Measurements from ENCODE around the gene FTSJ3.

FTSJ3 gene

DNA sequence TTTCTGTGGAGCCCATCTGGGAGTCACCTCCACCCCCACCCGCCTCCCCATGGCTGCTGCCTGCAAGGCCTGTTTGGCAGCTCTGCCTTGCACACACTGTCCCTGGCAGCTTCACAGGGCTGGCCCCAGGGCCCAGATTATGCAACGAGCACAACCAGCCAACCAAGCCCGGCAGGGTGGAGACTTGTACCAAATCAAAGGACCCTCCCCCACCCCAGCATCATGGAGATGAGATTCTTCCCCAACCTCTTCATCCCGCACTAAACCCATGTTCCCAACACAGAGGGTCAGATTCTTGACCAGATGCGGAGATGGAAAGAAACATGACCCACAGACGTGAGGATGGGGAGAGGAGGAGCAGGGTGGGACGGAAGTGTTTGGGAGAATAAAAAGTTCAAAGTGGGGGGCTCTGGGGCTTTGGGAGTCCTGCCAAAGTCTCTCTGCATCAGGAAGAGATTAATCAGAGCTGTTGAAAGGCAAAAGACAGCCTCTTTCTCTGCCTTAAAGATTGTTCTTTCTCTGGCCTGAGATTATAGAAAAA, 11.2 kb upstream of the FTSJ3 start:
- H3K4me3 Mint-ChIP-seq: peak overlapping the region; percentile 60
- H3K9me3 Mint-ChIP-seq: no peaks in the 10 kb centered on the region
- peaks cover 39% of the 10 kb centered on the region for H3K36me3 Mint-ChIP-seq
- no peak for DNase-seq
- peak overlapping the region; percentile 85 for H3K27ac Mint-ChIP-seq
- CTCF ChIA-PET: interaction anchor here (1.0 to 1.4 kb wide), 3 partner anchors 9 to 227 kb away, joined by 3 read pairs; no protein-coding TSS in a partner anchor
- no peaks in the 10 kb centered on the region for H3K27me3 Mint-ChIP-seq
- H3K4me1 Mint-ChIP-seq: peaks cover 55% of the 10 kb centered on the region

DNA sequence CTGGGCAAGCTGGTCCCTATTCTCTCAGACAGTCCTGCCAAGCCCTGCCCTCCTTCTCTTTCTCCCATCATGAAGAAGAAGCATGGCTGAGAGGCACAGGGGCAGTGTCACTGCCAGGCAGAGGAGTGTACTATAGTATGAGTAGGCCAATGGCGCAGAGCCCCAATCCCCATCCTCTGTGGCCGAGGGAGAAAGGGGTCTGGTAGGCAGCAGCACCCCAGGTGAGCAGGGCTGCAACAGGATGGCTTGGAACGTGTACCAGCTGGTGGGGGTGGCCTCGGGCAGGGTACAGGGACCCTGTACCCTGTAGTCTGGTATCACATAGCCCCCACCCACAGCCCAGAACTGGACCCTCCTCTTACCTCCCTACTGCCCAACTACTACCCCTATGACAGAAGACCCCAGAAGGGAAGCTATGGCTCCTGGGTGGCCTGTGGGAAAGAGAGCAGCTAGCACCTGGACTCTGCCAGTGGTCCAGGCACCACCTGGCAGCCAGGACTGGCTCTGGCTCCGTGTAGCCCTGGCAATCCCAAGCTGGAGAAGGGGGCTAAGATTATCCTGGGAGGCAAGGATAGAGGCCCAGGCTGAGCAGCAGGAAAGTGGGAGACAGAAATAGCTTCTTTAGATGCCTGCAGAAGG, 10.6 kb upstream of the FTSJ3 start:
- peak overlapping the region; percentile 64 for H3K27ac Mint-ChIP-seq
- H3K27me3 Mint-ChIP-seq: no peaks in the 10 kb centered on the region
- H3K9me3 Mint-ChIP-seq: no peaks in the 10 kb centered on the region
- H3K36me3 Mint-ChIP-seq: peaks cover 44% of the 10 kb centered on the region
- H3K4me3 Mint-ChIP-seq: no peak overlapping the region
- CTCF ChIA-PET: interaction anchor here (1.0 to 1.4 kb wide), 3 partner anchors 8 to 226 kb away, joined by 3 read pairs; no protein-coding TSS in a partner anchor
- DNase-seq: no peak
- peaks cover 48% of the 10 kb centered on the region for H3K4me1 Mint-ChIP-seq

DNA sequence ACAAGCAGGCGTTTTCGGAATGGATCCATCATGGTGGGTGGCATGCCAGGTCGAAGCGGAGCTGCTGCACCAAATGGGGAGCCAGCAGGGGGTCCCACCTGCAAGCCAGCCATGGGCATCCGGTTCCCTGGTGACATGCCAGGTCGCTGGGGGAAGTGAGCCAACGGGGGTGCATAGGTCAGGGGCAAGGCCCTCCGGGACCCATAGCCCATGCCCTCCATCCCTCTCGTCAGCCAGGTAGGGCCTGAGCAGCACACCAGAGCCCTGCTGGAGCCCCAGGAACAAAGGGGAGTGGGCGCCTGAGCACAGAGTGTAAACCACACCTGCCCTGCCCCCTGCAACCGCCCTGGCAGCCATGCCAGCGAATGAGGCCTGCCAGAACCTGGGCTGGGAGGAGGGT, 10.0 kb upstream of the FTSJ3 start:
- peaks cover 46% of the 10 kb centered on the region for H3K36me3 Mint-ChIP-seq
- no peak overlapping the region for H3K27ac Mint-ChIP-seq
- H3K27me3 Mint-ChIP-seq: no peaks in the 10 kb centered on the region
- no peak for DNase-seq
- no peaks in the 10 kb centered on the region for H3K9me3 Mint-ChIP-seq
- CTCF ChIA-PET: interaction anchor here (0.8 to 1.4 kb wide), 3 partner anchors 8 to 225 kb away, joined by 3 to 4 read pairs (median 3); no protein-coding TSS in a partner anchor
- peaks cover 48% of the 10 kb centered on the region for H3K4me1 Mint-ChIP-seq
- H3K4me3 Mint-ChIP-seq: no peak overlapping the region

DNA sequence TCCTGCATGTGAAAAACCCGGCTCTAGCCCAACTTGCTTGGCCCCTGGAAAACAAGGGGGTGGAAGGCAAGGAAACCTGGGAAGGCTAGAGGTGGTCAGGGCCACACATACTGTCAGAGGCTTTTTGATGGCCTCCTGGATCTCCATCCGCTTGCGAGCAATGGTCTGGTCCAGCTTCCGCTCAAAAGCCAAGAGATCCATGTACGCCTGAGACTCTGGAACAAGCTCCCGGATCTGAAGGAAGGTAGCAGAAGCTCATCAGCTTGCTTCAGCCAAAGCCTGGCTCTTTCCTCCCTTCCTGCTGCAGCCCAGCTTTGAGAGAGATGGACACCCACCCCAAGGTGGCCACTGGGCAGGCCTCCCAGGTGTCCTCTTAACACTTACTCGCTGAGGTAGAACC, 9.3 kb upstream of the FTSJ3 start:
- Mint-ChIP-seq H3K9me3 (no peaks in the 10 kb centered on the region), H3K27ac (no peak overlapping the region), H3K4me3 (no peak overlapping the region), H3K27me3 (no peaks in the 10 kb centered on the region), H3K4me1 (peaks cover 55% of the 10 kb centered on the region), H3K36me3 (peaks cover 53% of the 10 kb centered on the region)
- DNase-seq: no peak
- CTCF ChIA-PET: interaction anchor here (0.8 to 2.8 kb wide), 2 partner anchors 9 to 139 kb away, joined by 4 to 10 read pairs; no protein-coding TSS in a partner anchor

DNA sequence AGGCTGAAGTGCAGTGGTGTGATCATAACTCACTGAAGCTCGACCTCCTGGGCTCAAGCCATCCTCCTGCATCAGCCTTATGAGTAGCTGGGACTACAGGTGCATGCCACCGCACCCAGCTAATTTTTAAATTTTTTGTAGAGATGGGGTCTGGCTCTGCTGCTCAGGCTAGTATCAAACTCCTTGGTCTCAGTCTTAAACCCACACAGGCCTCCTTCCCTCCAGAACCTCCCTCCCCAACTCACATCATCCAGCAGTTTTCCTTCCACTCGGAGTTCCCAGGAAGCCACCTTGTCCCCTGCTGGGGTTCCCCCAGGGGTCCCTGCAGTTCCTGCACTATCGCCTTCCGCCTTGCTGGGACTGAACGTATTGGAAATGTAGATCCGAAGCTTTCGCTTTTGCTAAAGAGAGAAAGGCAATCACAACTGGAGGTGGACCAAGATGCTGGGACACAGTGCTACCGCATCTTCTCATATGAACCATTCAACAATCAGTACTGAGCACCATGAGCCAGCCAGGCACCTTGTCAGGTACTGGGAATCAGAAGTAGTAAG, 7.8 kb upstream of the FTSJ3 start:
- DNase-seq: no peak
- H3K4me1 Mint-ChIP-seq: peaks cover 60% of the 10 kb centered on the region
- no peaks in the 10 kb centered on the region for H3K9me3 Mint-ChIP-seq
- peak overlapping the region; percentile 70 for H3K27ac Mint-ChIP-seq
- H3K27me3 Mint-ChIP-seq: no peaks in the 10 kb centered on the region
- peaks cover 59% of the 10 kb centered on the region for H3K36me3 Mint-ChIP-seq
- CTCF ChIA-PET: interaction anchor here (0.6 to 2.8 kb wide), 8 partner anchors 10 to 416 kb away, joined by 3 to 10 read pairs (median 4); no protein-coding TSS in a partner anchor
- no peak overlapping the region for H3K4me3 Mint-ChIP-seq

DNA sequence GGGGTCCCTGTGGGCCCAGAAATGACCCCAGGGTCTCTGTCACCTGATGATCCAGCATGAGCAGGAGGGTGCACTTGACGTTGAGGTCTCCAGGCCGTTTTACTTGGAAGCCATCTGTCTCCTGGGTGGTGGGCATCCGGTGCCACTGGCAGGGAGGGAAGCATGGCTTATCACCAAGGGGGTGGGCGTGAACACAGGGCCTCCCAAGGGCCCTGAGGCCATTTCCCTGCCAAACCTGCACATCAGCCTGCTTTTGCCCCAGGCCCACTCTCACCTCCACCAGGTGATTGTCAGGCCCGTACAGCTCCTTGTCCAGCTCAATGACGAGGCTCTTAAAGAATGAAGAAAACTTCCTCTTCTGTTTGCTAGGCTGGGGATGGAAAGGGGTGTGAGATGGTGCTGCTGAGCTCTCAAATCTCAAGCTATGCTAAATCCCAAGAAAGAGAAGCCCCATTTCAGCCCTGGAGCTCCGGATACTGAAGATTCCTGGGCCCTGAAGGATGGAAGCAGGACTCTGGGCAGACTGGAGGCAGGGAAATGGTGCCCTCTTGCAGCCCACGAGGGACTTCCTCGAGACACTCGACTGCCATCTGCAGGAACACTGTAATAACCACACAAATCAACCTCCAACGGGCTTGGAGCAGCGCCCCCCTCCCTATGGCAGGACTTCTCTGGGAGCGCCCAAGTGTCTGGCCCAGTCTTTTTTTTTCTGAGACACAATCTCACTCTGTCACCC, 7.1 kb upstream of the FTSJ3 start:
- Mint-ChIP-seq H3K27me3 (no peaks in the 10 kb centered on the region), H3K9me3 (no peaks in the 10 kb centered on the region), H3K36me3 (peaks cover 65% of the 10 kb centered on the region), H3K27ac (peak overlapping the region; percentile 70), H3K4me1 (peaks cover 61% of the 10 kb centered on the region), H3K4me3 (no peak overlapping the region)
- CTCF ChIA-PET: interaction anchor here (0.6 to 2.8 kb wide), 13 partner anchors 9 to 416 kb away, joined by 3 to 10 read pairs (median 3); no protein-coding TSS in a partner anchor
- peak; percentile 80 for DNase-seq

DNA sequence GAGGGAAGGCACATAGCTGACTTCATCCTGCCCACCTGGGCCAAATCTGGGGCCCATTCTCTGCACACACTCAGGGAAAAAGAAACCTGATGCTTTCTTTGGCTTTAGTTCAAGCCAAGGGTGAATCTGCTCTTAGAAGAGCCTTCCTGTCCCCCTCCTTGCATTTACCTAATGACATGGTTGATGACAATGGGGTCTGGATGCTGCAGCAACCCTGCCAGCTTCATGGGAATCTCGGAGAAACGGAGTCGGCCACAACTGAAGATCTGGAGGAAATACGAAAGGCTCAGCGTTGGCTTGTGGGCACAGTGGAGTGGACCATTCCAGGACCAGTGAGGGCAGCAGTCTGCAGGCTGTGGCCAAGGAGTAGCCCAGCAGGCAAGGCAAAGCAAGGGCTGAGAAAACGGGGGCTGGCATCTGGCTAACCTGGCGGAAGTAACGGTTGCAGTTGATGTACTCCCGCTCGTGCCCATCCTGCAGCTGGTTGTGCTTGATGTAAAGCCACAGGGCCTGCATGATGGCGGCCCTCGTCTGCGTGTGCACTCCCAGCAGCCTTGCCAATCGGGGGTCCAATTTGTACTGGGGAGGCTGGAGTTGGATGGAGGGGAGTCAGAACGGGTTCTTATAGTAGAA, 6.4 kb upstream of the FTSJ3 start:
- CTCF ChIA-PET: interaction anchor here (0.7 to 2.8 kb wide), 13 partner anchors 9 to 415 kb away, joined by 3 to 10 read pairs (median 4); no protein-coding TSS in a partner anchor
- DNase-seq: no peak
- Mint-ChIP-seq H3K4me1 (peaks cover 61% of the 10 kb centered on the region), H3K27ac (no peak overlapping the region), H3K4me3 (no peak overlapping the region), H3K36me3 (peaks cover 73% of the 10 kb centered on the region), H3K9me3 (no peaks in the 10 kb centered on the region), H3K27me3 (no peaks in the 10 kb centered on the region)

DNA sequence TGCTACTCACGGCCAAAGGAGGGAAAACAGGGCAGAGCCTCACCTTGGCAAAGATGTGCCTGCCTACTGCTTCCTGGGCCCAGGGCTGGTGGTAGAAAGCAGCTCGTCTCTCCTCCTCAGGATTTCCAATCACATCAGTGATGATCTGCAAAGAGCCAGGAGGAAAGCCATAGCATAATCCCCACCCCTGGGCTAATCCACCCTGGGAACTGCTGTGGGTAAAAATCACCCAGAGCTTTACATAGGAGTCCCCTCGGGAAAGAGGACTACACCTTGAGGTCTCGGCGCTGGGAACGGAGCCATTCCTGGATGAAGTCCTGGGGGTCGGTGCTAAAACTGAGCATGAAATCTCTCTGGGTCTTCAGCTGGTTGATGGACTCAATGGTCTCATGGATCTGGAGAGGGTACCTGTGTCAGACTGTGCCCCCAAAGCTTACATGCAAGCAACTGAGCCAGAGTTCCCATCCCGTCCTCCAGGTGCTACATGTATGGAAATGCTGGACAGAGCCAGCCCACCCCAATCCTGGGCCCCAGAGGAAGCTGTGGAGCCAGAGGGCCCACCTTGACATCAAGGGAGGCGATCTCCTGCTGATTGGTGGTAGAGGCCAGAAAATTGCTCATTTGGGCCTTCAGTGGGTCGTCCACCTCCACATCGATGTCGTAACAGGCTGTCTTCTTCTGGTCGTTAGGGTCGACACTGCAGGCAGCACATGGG, 5.7 kb upstream of the FTSJ3 start:
- no peaks in the 10 kb centered on the region for H3K27me3 Mint-ChIP-seq
- CTCF ChIA-PET: interaction anchor here (1.4 to 2.5 kb wide), 6 partner anchors 9 to 408 kb away, joined by 3 to 8 read pairs (median 5); no protein-coding TSS in a partner anchor
- peaks cover 76% of the 10 kb centered on the region for H3K36me3 Mint-ChIP-seq
- H3K4me1 Mint-ChIP-seq: peaks cover 61% of the 10 kb centered on the region
- H3K27ac Mint-ChIP-seq: no peak overlapping the region
- no peak for DNase-seq
- H3K9me3 Mint-ChIP-seq: no peaks in the 10 kb centered on the region
- H3K4me3 Mint-ChIP-seq: no peak overlapping the region

DNA sequence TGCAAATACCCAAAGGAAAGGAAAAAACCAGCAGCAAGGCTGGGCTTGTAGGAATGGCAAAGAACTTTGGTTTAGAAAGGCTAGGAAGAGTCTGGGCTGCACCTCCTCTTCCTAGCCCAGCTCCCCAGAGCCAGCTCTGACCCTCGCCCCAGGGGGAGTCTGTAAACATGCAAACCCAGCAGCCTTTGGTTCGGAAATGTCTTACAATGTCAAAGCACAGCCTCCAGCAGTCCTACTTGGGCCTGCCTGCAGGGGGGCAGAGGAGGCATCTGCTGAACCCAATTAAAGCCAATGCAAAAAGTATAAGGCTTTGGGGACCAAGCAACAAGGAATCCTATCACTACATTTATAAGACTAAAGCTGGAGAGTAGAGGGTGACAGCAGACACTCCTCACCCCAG, 5.0 kb upstream of the FTSJ3 start:
- Mint-ChIP-seq H3K36me3 (peaks cover 80% of the 10 kb centered on the region), H3K27ac (peak overlapping the region; percentile 86), H3K4me3 (no peak overlapping the region), H3K4me1 (peaks cover 63% of the 10 kb centered on the region), H3K27me3 (no peaks in the 10 kb centered on the region), H3K9me3 (no peaks in the 10 kb centered on the region)
- CTCF ChIA-PET: interaction anchor here (1.5 to 2.5 kb wide), 4 partner anchors 8 to 407 kb away, joined by 3 to 8 read pairs (median 6); no protein-coding TSS in a partner anchor
- DNase-seq: no peak

DNA sequence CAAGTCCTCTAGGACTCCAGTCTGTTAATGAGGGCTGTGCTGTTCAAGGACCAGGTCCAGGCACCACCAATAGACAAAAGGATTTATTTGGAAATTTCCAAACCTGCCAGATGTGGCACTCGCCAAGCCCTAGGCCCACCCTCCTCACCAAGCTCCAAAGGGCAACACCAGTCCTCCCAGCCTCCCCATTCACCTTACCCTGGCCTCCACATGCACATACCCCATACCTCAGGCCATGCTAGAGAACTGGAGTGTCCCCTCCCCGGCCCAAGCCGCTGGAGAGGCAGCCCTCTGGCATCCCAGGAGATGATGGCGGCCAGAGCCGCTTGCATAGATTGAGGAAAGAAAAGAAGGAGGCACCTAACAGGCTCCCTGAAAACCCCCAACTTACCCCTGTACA, 4.6 kb upstream of the FTSJ3 start:
- CTCF ChIA-PET: interaction anchor here (1.3 to 1.5 kb wide), 2 partner anchors 17 to 407 kb away, joined by 3 to 5 read pairs; no protein-coding TSS in a partner anchor
- Mint-ChIP-seq H3K4me3 (no peak overlapping the region), H3K27ac (peak overlapping the region; percentile 86), H3K4me1 (peaks cover 60% of the 10 kb centered on the region), H3K36me3 (peaks cover 82% of the 10 kb centered on the region), H3K9me3 (no peaks in the 10 kb centered on the region), H3K27me3 (no peaks in the 10 kb centered on the region)
- no peak for DNase-seq

DNA sequence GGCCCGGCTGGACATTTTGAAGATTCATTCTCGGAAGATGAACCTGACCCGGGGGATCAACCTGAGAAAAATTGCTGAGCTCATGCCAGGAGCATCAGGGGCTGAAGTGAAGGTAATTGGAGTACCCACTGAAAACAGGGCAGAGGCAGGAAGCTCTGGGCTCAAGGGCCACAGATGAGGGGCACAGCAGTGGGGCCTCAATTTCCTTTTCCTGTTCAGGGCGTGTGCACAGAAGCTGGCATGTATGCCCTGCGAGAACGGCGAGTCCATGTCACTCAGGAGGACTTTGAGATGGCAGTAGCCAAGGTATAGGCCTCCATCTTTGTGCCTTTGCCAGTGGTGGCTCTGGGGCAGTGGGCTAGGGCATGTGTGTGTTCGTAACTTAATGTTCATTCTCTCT, 4.0 kb upstream of the FTSJ3 start:
- H3K27ac Mint-ChIP-seq: peak overlapping the region; percentile 86
- H3K4me1 Mint-ChIP-seq: peaks cover 65% of the 10 kb centered on the region
- H3K9me3 Mint-ChIP-seq: no peaks in the 10 kb centered on the region
- H3K36me3 Mint-ChIP-seq: peaks cover 81% of the 10 kb centered on the region
- CTCF ChIA-PET: interaction anchor here (1.3 kb wide), 1 partner anchor 17 kb away, joined by 3 read pairs; no protein-coding TSS in a partner anchor
- no peaks in the 10 kb centered on the region for H3K27me3 Mint-ChIP-seq
- DNase-seq: no peak
- no peak overlapping the region for H3K4me3 Mint-ChIP-seq

DNA sequence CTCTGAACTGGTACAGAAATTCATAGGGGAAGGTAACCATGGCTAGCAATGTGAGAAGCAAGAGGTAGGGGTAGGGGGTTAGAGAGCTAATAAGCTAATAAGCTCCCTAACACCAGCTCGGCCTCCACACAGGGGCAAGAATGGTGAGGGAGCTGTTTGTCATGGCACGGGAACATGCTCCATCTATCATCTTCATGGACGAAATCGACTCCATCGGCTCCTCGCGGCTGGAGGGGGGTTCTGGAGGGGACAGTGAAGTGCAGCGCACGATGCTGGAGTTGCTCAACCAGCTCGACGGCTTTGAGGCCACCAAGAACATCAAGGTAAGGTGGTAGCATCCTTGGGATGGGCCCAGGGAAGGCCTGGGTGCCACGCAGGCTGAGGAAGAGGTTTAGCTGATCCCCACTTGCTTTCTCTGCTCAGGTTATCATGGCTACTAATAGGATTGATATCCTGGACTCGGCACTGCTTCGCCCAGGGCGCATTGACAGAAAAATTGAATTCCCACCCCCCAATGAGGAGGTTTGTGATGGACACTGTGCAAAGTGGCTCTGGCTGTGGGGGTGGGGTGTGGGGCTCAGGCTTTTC, 3.5 kb upstream of the FTSJ3 start:
- H3K36me3 Mint-ChIP-seq: peaks cover 82% of the 10 kb centered on the region
- no peaks in the 10 kb centered on the region for H3K9me3 Mint-ChIP-seq
- no peaks in the 10 kb centered on the region for H3K27me3 Mint-ChIP-seq
- no peak for DNase-seq
- H3K4me1 Mint-ChIP-seq: peaks cover 70% of the 10 kb centered on the region
- CTCF ChIA-PET: interaction anchor here (1.3 kb wide), 1 partner anchor 18 kb away, joined by 3 read pairs; no protein-coding TSS in a partner anchor
- H3K27ac Mint-ChIP-seq: peak overlapping the region; percentile 86
- no peak overlapping the region for H3K4me3 Mint-ChIP-seq

DNA sequence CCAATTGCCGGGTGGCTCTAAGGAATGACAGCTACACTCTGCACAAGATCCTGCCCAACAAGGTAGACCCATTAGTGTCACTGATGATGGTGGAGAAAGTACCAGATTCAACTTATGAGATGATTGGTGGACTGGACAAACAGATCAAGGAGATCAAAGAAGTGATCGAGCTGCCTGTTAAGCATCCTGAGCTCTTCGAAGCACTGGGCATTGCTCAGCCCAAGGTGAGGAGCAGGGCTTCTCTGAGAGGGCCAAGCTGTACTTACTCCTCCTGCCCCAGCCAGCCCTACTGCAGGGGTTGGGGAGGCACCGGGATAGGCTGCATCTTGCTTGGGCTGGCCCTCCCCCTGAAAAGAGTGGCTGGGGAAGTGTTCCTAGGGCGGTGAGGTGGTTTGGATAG, 2.8 kb upstream of the FTSJ3 start:
- Mint-ChIP-seq H3K36me3 (peaks cover 80% of the 10 kb centered on the region), H3K27ac (peak overlapping the region; percentile 51), H3K9me3 (no peaks in the 10 kb centered on the region), H3K27me3 (no peaks in the 10 kb centered on the region), H3K4me3 (no peak overlapping the region), H3K4me1 (peaks cover 71% of the 10 kb centered on the region)
- no peak for DNase-seq
- CTCF ChIA-PET: interaction anchor here (0.8 to 1.1 kb wide), 3 partner anchors 8 to 10 kb away, joined by 3 to 5 read pairs (median 3); no protein-coding TSS in a partner anchor

Data from activated naive CD4-positive, alpha-beta T cell treated with anti-CD3 and anti-CD28 coated beads, Interleukin-2, amount 10 ng/mL, durations not matched to agents 7 days and 5 days (primary cell).